Neural crest cell (in vitro differentiated cells): ENCODE results near the gene OR4C11. TPM values are rescaled to one million over a fixed set of nuclear protein-coding genes. Genes with fewer than 3 reads are reported as not detected.

Source experiments
- DNase-seq: peaks from one replicate; pipeline ENCODE4 v3.0.0; 2021; ENCODE audit warnings: low read depth, mixed read lengths, low spot score
- H3K27ac Mint-ChIP-seq: one replicate; pipeline ENCODE4 v1.8.0; 2021; ENCODE audit warnings: mild to moderate bottlenecking, mixed read lengths; ENCODE audit not compliant: unreplicated experiment
- H3K27me3 Mint-ChIP-seq: 2 replicates; pipeline ENCODE4 v1.8.0; 2021; ENCODE audit warnings: low read depth, mild to moderate bottlenecking, mixed read lengths
- H3K36me3 Mint-ChIP-seq: 2 replicates; pipeline ENCODE4 v1.8.0; 2021; ENCODE audit warnings: low read depth, mild to moderate bottlenecking, mixed read lengths
- H3K4me1 Mint-ChIP-seq: 2 replicates; pipeline ENCODE4 v1.8.0; 2021; ENCODE audit warnings: mixed read lengths
- H3K4me3 Mint-ChIP-seq: one replicate; pipeline ENCODE4 v1.8.0; 2021; ENCODE audit warnings: mild to moderate bottlenecking, mixed read lengths
- H3K9me3 Mint-ChIP-seq: 2 replicates; pipeline ENCODE4 v1.8.0; 2021; ENCODE audit warnings: mixed read lengths
- CTCF ChIP-seq: fragments of 200-600 bp; sonication (generic); conservative IDR thresholded peaks from 2 replicates; pipeline ENCODE4 v1.5.0; 2021; ENCODE audit warnings: antibody characterized with exemption, mild to moderate bottlenecking
- total RNA-seq: library from RNA; stranded (reverse); gene quantifications from 2 replicates; pipeline ENCODE4 v1.2.1, GENCODE V29; 2021

The OR4C11 gene
- total RNA-seq, 1 donor from 2014 or later = not detected

- H3K4me1 Mint-ChIP-seq = no peaks in the 10 kb centered on the region
Measured at GRCh38 chr11:55624531-55624930, 17.1 kb upstream of the OR4C11 start.

GRCh38 chr11:55572548-55572947 is 34.9 kb downstream of the OR4C11 start:
- Mint-ChIP-seq H3K27me3 (no peaks in the 10 kb centered on the region), H3K9me3 (peaks cover 26% of the 10 kb centered on the region), H3K4me1 (no peaks in the 10 kb centered on the region), H3K4me3 (no peak overlapping the region), H3K27ac (no peak overlapping the region), H3K36me3 (peaks cover 5% of the 10 kb centered on the region)
- DNase-seq = no peak
- TF ChIP-seq CTCF = no peak

More at GRCh38 chr11:55624531-55624930, 17.1 kb upstream of the OR4C11 start:
- no peak overlapping the region for H3K27ac Mint-ChIP-seq
- H3K4me3 Mint-ChIP-seq = no peak overlapping the region
- H3K36me3 Mint-ChIP-seq = no peaks in the 10 kb centered on the region
- H3K27me3 Mint-ChIP-seq = no peaks in the 10 kb centered on the region
- H3K9me3 Mint-ChIP-seq = no peaks in the 10 kb centered on the region
- no peak for TF ChIP-seq CTCF
- no peak for DNase-seq

- TF ChIP-seq CTCF = no peak
Measured at GRCh38 chr11:55571828-55572227, 35.6 kb downstream of the OR4C11 start, which contains the start of gene OR4C16. Gene OR4C16, plus strand, starts transcription at chr11:55572128. Its CDS starts 0 bp downstream, at chr11:55572128.

GRCh38 chr11:55554169-55554568 is 53.3 kb downstream of the OR4C11 start, which contains the start of gene OR4C15:
Gene OR4C15, plus strand, starts transcription at chr11:55554469. Its CDS starts 0 bp downstream, at chr11:55554469.
- H3K27ac Mint-ChIP-seq = no peak within 1 kb of the TSS
- DNase-seq = no peak
- no peaks in the 10 kb centered on the region for H3K27me3 Mint-ChIP-seq
- H3K9me3 Mint-ChIP-seq = peaks cover 26% of the 10 kb centered on the region
- no peak within 1 kb of the TSS for H3K4me3 Mint-ChIP-seq
- no peaks in the 10 kb centered on the region for H3K4me1 Mint-ChIP-seq
- TF ChIP-seq CTCF = no peak
- H3K36me3 Mint-ChIP-seq = peaks cover 10% of the 10 kb centered on the region

More at GRCh38 chr11:55571828-55572227, 35.6 kb downstream of the OR4C11 start, which contains the start of gene OR4C16:
- Mint-ChIP-seq H3K4me1 (no peaks in the 10 kb centered on the region), H3K36me3 (peaks cover 5% of the 10 kb centered on the region), H3K27ac (no peak within 1 kb of the TSS), H3K27me3 (no peaks in the 10 kb centered on the region), H3K9me3 (peaks cover 26% of the 10 kb centered on the region), H3K4me3 (no peak within 1 kb of the TSS)
- no peak for DNase-seq

Other genes with a start within 250 kb of the OR4C11 start
- gene OR4A15, start 239.7 kb downstream of the OR4C11 start, total RNA-seq = not detected in 2 replicates
- not detected in 2 replicates for gene OR4C15, start 53.2 kb downstream of the OR4C11 start, total RNA-seq
- not detected in 2 replicates for gene OR4C16, start 35.5 kb downstream of the OR4C11 start, total RNA-seq
- not detected in 2 replicates for gene OR4P4, start 27.5 kb upstream of the OR4C11 start, total RNA-seq
- not detected in 2 replicates for gene OR4S2, start 40.7 kb upstream of the OR4C11 start, total RNA-seq
- gene OR4C6, start 54.6 kb upstream of the OR4C11 start, total RNA-seq = not detected in 2 replicates
- not detected in 2 replicates for gene OR5D13, start 165.8 kb upstream of the OR4C11 start, total RNA-seq
- not detected in 2 replicates for gene OR5D14, start 187.9 kb upstream of the OR4C11 start, total RNA-seq
- gene OR5L1, start 203.7 kb upstream of the OR4C11 start, total RNA-seq = not detected in 2 replicates
- gene OR5D18, start 212.0 kb upstream of the OR4C11 start, total RNA-seq = not detected in 2 replicates
- not detected in 2 replicates for gene OR5L2, start 219.6 kb upstream of the OR4C11 start, total RNA-seq
- gene OR5D16, start 231.1 kb upstream of the OR4C11 start, total RNA-seq = not detected in 2 replicates